Epidermal melanocyte (primary cell): ENCODE results near the gene CALML5.

Experiments
- DNase-seq: peaks from one replicate; pipeline ENCODE4 v3.0.0; 2011; ENCODE audit warnings: low spot score; ENCODE audit not compliant: insufficient read length

Gene CALML5, protein sequence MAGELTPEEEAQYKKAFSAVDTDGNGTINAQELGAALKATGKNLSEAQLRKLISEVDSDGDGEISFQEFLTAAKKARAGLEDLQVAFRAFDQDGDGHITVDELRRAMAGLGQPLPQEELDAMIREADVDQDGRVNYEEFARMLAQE

DNA sequence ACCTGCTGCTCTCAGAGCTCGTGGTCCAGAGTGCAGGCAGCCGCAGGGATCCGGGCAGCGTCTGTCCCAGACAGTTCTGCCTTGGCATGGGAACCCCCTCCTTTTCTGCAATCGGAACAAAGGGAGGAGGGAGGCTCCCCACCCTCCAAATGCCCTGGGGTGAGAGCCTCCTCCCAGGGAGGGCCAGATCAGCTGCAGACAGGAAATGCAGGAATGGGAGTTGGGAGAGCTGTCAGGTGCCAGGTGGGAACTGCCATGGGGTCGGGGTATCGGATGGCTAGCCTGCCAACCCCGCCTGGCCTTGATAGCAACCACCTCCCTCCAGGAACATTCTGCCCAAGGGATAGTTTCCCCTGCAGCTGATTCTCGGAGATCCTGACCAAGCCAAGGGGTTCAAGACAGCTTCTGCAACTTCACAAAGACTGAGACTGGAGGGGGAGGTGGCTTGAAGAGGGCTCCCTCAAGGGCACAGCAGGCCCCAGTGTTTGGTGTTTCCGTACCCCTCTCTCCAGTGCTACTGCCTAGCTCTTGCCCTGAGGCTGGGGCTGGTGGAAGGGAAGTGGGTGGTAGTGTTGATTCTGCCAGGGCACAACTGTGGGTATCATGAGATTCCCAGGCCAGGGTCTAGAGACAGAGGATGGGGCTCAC lies at the start of gene CALML5:
CALML5 (minus strand) TSS at position 78 of the 648 bp plus-strand sequence. CDS start 132 bp downstream, outside the sequence.
- DNase-seq: no peak

DNA sequence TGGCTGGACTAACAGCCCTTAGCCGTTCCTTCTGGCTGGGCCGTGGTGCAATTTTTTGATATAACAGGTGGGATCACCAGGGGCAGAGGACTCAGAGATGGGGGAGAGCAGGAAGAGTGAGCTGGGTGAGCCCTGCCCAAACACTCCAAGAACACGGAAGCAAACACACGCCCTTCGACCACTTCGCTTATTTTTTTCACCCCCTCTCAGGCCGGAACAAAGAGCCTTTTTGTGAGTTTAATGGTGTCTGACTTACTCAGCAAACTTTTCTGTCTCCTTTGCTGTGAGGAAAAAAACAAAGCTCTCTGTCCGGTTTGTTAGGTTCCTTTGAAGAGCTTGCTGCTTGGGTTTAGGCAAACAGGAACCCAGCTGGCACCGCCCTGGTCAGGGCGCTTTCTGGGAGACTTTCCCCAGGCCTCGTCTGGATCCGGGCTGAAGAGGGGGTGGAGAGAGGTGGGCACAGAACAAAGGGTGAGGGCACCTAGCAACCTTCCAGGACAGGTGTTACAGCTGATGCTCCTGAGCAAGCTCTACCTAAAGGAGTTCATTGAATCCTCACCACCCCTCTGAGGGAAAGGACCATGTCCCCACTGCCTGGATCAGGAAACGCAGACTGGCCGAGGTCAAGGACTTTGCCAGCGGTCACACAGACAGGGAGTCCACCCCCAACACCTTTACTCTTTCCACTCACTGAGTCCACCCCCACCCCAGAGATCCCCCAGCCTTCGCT lies 48.7 kb upstream of the CALML5 start:
- peak; percentile 71 for DNase-seq

DNA sequence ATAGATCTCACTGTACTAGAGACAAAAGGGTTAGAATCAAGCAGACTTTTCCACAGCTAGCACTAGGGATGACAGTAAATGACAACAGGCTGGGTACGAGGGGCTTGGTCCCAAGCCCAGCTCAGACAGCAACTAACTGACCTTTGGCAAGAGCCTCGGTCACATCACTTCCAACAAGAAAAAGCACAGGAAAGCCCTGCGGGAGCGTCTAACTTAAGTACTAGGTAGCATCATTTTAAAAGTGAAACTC lies 48.2 kb upstream of the CALML5 start:
- no peak for DNase-seq

DNA sequence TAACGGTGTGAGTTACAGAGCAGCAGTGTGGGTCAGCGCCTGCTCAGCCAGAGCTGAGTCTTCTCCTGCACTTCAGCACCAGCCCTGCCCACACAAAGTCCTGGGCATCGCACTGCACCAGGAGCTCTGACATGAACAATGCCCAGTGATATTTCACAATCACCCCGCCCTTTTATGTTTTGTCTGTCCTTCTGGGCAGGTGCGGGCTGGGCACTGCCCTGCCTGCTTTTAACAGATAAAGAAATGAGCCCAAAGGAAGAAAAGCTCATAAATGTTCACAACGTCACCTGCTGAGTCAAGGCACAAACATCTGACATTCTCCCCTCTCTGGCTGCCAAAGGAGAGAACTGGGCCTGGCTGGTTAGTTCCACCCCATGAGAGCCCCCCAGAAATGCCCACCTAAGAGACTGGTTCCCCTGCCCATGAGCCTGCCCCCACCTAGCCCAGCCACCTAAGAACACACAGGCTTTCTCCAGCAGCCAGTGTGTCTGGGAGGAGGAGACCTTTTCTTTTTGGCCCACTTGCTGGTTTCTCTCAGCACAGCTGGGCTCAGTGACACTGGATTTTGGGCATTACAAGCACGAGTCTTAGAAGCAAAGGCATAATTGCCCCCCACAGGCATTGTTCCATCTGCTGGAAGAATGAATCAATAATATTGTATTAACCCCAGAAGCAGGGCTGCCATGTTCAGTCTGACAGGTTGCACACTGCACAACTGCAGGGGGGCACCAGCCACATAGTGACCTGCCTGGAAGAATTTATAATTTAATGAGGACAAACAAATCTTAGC lies 47.7 kb upstream of the CALML5 start:
- no peak for DNase-seq

DNA sequence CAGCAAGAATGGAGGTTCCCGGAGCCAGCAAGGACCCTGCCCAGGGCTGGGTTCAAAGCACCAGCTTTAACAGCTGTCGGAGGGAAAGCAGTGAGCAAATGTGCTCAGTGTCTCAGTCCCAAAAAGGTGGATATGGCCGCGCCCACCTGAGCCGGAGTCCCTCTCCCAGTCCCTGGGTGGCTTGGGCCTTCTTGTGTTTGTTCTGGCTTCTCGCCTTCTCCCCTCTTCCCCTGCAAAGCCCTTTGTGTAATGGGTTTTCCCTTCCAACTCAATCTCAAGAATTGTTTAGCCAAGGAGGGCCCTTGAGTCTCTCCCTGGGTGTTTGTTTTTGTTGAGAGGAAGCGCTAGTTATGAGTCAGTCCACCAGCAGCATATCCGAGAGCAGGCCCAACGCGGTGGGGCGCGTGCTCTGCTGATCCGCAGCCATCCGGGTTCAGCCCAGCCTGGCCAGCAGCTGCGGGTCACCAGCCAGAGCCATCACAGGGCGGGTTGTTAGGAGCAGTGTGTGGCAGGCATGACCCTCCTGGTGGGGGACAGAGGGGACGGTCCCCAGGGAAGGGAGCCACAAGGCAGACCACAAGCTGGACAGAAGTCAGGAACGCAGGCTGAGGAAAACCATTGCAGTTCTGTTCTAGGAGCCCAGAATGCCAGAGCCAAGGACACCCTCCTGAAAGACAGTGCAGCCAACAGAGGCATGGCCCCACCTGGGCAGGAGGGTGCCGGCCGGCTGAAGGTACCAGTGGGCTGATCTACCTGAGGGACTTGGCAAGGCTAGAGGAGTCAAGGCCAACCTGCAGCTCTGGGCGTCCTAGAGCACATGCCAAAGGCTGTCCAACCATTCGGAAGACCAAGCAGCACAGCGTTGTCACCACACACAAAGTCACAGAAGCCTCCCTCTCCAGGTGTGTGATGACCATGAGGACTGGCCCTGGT lies 46.7 kb upstream of the CALML5 start:
- DNase-seq: no peak

DNA sequence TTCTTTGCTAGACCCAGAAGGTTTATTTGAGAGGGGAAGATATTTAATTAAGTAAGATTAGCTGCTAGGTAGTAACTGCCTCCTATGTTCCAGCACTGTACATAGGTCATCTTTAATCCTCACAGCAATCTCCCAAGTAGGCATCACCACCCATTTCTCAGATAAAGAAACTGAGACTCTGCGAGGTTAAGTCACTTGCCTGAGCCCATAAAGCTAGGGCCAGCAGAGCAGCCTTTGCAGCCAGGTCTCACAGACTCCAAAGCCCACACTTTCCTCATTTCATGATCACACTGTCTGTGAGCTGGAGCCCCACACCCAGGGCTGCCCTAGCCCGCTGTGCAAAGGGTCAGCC lies 46.0 kb upstream of the CALML5 start:
- DNase-seq: no peak

DNA sequence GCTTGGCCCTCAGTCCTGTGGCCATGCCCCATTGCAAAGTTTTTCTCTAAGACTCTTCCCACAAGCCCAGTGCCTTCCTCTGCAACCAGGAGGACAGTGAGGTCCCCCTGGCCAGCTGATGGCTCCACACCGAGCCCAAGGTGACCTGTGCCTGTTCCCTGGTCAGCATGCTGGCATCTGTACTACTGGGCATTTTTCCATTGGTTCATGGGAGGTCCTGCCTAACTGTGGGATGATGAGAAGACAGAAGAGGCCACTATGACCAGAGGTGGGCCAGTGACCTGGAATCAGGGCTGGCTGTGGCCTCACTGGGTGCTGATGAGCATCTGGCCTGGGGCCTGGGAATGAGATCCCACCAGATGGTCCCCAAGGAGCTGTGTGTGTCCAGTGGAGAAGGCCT lies 45.6 kb upstream of the CALML5 start:
- DNase-seq: no peak

DNA sequence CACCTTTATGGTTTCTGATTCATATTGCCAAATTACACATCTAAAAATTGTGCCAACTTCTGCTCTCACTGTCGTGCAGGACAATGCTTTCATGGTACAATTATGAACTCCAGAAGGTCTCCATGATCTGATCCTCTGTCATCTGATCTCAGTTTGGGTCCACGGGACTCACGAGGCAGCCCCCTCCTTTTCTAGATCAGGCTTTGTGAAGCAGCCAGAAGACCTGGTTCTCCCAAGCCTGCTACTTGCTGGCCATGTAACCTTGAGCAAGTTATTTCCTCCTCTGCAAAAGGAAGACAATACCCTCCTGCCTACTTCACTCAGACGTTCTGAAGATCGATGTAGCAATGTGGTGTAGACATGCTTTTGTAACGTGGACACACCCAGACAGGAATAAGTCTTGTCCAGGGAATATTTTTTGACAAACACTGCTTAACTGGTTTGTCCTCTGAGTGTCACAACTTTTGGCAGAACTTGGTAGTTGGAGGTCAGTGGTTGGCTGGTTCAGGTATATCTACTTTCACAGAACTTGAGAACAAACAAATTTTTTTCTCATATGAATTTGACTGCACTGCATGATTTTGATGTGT lies 44.9 kb upstream of the CALML5 start:
- DNase-seq: no peak

DNA sequence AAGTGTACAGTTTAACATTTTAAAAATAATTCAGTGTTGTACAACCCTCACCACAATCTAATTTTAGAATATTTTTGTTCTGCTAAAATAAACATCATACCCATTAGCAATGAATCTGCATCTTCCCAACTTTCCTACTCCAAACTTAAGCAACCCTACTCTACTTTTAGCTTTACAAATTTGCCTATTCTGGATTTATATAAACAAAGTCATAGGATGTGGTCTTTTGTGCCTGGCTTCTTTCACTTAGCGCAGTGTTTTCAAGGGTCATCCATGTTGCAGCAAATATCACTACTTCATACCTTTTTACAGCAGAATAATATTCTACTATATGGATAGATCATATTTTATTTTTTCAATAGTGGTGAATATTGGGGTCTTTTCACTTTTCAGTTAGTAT lies 44.3 kb upstream of the CALML5 start:
- DNase-seq: no peak

DNA sequence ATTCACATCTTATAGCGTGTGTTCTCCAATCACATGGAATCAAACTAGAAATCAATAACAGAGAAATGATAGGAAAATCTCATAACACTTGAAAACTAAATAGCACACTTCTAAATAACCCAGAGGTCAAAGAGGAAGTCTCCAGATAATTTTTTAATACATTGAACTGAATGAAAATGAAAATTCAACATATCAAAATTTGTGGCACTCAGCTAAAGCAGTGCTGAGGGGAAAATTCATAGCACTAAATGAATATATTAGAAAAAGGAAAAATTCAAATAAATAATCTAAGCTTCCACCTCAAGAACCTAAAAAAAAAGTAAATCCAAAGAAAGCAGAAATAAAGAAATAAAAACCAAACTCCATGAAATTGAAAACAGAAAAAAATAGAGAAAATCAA lies 42.7 kb upstream of the CALML5 start:
- DNase-seq: no peak

DNA sequence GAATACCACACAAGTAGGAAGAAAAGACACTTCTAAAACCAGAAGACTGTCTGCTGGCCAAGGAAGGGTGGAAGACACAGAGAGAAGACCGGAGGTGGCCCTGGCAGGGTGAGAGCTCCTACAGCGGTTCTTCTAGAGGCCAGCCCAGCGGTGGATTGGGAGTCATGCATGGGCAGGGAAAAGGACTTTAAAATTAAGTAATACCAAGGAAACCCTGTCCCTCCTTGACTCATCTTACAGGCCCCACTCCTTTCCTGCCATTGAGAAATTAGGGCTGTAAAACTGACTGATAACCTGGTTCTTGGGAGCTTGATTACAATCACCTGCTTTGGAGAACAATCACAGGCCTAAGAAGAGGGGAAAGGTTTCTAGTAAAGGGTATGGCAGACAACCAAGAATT lies 41.5 kb upstream of the CALML5 start:
- no peak for DNase-seq

DNA sequence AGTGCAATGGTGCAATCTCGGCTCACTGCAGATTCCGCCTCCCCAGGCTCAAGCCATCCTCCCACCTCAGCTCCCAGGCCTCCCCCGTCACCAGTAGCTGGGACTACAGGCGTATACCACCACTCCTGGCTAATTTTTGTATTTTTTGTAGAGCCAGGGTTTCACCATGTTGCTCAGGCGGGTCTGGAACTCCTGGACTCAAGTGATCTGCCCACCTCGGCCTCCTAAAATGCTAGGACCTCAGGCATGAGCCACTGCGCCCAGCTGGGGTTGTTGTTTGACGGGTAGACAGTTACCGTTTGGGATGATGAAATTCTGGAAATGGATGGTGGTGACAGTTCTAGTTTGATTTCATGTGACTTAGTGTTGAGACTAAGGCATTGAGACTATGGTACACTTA lies 40.7 kb upstream of the CALML5 start:
- no peak for DNase-seq

DNA sequence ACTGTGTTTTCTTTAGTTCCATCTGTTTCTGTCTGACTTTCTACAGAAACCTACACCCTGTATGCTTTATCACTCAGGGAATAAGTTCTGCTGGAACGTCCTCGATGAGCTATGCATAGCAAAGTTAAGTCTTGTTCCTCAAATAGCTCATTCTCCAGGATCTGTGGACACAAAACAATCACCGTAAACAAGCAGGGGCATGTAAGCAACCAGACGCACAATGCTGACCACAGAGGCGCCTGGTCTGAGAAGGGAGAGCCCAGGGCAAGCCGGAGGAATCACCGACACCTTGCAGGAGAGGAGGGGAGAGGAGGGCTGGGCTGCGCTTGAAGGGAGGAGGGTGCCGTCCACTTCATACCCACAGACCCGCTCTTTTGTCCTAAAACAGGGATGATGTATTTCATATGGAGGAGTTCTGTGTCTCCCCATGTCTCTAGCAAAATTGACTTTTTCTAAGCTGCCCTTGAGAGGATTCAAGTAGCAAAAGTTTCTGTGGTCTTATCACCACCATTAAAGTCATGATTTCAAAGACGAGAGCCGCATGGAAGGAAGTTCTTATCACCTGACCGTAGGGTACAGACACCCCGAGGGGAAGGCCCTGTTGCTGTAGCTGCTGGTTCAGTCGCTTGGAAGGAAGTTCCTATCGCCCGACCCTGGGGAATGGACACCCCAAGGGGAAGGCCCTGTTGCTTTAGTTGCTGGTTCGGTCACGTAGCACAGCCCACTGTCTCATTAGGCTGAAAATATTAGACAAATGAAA lies 39.7 kb upstream of the CALML5 start:
- DNase-seq: no peak

DNA sequence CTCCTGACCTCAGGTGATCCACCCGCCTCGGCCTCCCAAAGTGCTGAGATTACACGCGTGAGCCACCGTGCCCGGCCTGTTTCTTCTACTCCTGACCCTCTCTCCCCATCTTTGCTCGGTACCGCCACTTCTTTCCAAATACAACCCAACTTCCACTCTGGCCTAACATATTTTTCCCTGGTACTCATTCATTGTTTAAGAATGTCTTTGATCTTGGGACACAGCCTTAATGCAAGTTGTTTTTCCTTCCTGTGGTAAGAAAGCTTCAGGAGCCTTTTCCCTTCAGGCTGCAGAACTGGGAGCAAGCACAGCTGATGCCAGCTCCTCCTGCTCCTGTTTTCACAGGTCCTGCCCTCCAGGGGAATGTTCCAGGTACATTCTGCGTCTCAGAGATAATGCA lies 39.1 kb upstream of the CALML5 start:
- no peak for DNase-seq

DNA sequence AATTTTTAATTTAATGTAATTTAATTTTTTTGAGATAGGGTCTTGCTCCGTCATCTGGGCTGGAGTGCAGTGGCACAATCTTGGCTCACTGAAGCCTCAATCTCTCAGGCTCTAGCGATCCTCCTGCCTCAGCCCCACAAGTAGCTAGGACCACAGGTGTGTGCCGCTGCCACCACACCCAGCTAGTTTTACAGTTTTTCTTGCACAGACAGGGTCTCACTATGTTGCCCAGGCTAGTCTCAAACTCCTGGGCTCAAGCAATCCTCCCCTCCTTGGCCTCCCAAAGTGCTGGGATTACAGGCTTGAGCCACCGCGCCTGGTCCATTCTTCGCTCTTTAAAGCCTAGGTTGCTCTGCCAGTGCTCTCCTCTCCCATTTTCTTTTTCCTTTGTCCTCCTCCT lies 38.3 kb upstream of the CALML5 start:
- DNase-seq: no peak

DNA sequence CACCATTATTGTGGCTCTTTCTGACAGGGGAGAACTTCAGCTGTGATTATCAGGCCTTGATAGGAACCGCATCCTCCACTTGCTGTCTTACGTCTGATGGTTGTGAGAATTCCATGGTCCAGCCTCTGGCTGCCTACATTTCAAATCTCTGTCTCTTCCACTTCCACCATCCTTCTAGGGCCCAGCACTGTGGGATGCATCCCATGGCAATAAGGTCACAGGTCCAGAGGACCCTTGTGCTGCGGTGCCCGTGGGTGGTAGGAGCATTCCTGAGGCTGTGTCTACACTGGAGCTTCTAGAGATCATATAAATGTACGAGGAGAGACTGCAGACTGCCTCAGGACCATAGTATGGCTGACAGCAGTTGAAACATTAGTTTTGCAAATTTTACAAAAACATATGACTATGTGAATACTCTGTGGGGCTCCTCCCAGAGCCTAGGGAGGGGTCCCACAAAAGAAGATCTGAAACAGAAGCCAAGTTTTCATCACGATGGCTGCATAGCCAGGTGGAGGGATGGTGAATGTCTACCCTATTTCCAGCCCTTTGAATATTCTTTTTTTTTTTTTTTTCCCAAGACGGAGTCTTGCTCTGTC lies 37.2 kb upstream of the CALML5 start:
- no peak for DNase-seq

DNA sequence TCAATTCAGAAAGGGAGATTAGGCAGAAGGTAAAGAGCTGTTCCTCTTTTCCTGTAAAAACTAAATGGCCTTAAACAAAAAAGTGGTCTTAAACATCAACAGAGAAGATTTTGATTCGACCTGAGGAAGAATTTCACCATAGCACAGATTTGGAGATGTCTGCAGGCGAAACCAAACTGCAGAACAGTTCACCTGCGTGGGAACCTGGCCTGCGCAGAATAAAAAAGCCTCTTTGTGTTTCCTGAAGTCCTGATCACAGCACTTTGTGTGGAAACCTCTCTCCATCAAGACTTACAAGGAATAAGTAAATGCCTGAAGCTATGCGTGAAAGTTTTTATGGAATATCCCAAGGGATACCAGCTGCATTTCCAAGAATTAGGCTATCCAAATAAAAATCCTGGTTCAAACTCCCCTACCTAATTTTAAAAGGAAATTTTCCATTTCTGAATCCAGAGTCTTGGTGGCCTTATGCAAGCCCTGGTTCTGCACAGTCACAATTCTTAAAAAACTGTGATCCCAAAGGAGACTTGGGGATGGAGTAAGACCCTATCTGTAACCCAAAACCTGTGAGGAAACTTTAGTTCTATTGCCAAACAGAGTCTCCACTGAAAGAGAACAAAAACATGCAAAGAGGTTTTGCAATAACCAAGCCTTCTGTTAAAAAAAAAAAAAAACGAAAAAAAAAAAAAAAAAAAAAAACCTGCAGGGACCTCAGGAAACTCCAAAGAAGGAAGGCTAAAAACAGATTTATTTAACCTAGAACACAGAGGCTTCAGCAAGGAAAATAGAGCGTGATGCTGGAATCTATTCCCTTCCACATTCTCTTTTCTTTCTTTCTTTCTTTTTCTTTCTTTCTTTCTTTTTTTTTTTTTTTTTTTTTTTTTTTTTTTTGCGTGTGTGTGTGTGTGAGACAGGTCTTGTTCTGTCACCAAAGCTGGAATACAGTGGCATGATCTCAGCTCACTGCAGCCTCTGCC lies 35.8 kb upstream of the CALML5 start:
- peak; percentile 70 for DNase-seq

DNA sequence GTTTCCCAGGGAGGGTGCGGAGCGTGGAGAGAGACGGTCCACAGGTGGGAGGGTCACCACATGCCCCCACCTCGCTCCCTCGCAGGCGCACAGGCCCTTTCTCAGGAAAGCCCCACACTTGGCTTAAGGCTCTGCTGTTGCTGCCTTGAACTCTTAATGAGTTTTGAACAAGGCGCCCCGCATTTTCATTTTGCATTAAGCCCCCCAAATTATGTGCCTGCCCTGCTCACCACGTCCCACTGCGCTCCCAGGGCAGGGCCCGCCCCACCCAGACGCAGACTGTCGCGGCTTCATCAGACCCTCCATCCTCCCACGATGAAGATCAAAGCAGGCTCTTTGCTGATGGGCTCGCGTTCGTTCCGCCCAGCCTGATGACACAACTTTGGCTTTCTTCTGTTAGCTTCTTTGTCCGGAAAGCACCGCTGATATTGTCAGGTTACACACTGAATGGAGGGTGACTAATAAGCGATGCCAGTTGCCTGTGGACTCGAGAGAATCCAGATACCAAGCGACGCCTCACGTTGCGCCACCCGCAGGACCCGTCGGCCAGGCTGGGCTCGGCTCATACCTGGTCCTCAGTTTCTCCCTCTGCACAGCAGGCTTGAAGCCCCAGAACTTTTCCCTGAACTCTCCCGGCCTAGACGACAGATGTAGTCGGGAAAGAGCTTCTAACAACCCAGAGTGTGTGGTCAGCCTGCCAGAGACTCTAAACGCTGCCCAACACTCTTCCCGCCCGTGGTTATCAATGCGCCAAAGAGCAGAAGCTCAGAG lies 34.9 kb upstream of the CALML5 start:
- no peak for DNase-seq
